Activated T-cell treated with anti-CD3 and anti-CD28 coated beads for 1 hour (primary cell): Measurements from ENCODE around the gene PLCXD3.
"Not testable (repeated sequence)": the region's sequence is repeated elsewhere in the genome, so short reads cannot be mapped to it uniquely, and the experiment has no call there.

Experiments used
- DNase-seq: peaks from one replicate; pipeline ENCODE4 v3.0.0-alpha.2; 2020; ENCODE audit warnings: low read depth

Gene PLCXD3

GRCh38 chr5:41510176-41510831, at the start of gene PLCXD3:
PLCXD3 (minus strand) TSS chr5:41510601; CDS start chr5:41510526, 75 bp downstream.
- no peak for DNase-seq

GRCh38 chr5:41559184-41559583, 48.8 kb upstream of the PLCXD3 start:
- no peak for DNase-seq

GRCh38 chr5:41558295-41558694, 47.9 kb upstream of the PLCXD3 start:
- no peak for DNase-seq

GRCh38 chr5:41547991-41548390, 37.6 kb upstream of the PLCXD3 start:
- no peak for DNase-seq

GRCh38 chr5:41542183-41542582, 31.8 kb upstream of the PLCXD3 start:
- DNase-seq, result no peak

GRCh38 chr5:41539454-41539853, 29.1 kb upstream of the PLCXD3 start:
- no peak for DNase-seq

- DNase-seq, result no peak
These were observed 27.2 kb upstream of the PLCXD3 start for GRCh38 chr5:41537581-41537980.

GRCh38 chr5:41532485-41532884, 22.1 kb upstream of the PLCXD3 start:
- no peak for DNase-seq

GRCh38 chr5:41527201-41527779, 16.9 kb upstream of the PLCXD3 start:
- DNase-seq, result no peak

GRCh38 chr5:41526699-41527098, 16.3 kb upstream of the PLCXD3 start:
- no peak for DNase-seq

- no peak for DNase-seq
These were observed 13.8 kb upstream of the PLCXD3 start for GRCh38 chr5:41524174-41524573.

GRCh38 chr5:41522193-41522786, 11.9 kb upstream of the PLCXD3 start:
- DNase-seq, result no peak

- DNase-seq, result no peak
These were observed 9.4 kb upstream of the PLCXD3 start for GRCh38 chr5:41519801-41520200.

GRCh38 chr5:41517909-41518308, 7.5 kb upstream of the PLCXD3 start:
- no peak for DNase-seq

GRCh38 chr5:41511241-41511640, 840 bp upstream of the PLCXD3 start:
- no peak for DNase-seq

GRCh38 chr5:41509399-41510175, 814 bp downstream of the PLCXD3 start:
- DNase-seq, result no peak

GRCh38 chr5:41508696-41509398, 1.6 kb downstream of the PLCXD3 start:
- DNase-seq, result no peak

- no peak for DNase-seq
These were observed 2.2 kb downstream of the PLCXD3 start for GRCh38 chr5:41508186-41508585.

GRCh38 chr5:41507501-41507900, 2.9 kb downstream of the PLCXD3 start:
- DNase-seq, result no peak

- no peak for DNase-seq
These were observed 6.5 kb downstream of the PLCXD3 start for GRCh38 chr5:41503860-41504259.

GRCh38 chr5:41503310-41503709, 7.1 kb downstream of the PLCXD3 start:
- DNase-seq, result no peak

GRCh38 chr5:41493490-41494126, 16.8 kb downstream of the PLCXD3 start:
- DNase-seq, result not testable (repeated sequence)
